GM12878 (cell line): ENCODE results near the gene FDX1. TPM values are rescaled to one million over a fixed set of nuclear protein-coding genes. Genes with fewer than 3 reads are reported as not detected.

Experiments used
- ATAC-seq: fragments of 200-7000 bp; cut with Tn5 transposase; 3 replicates; pipeline ENCODE4 v1.9.1; 2020; ENCODE audit warnings: mild to moderate bottlenecking, moderate library complexity
- BruUV-seq: library from RNA; stranded (reverse); fragments of 400-500 nt; replicated peaks from 2 replicates; lab custom pipeline; 2021; lab: Mats Ljungman, UMichigan
- CTCF ChIA-PET: fragments of 300-600 bp; sonication (Branson Sonifier 250); formaldehyde crosslinking; extraction: SDS; loops from one replicate; lab custom pipeline; 2021; ENCODE audit warnings: inconsistent platforms; lab: Yijun Ruan, JAX
- POLR2A ChIA-PET: fragments of 350-600 bp; formaldehyde crosslinking; extraction: SDS; loops from one replicate; lab custom pipeline; 2021; ENCODE audit warnings: inconsistent platforms; lab: Charles Lee
- RAD21 ChIA-PET: fragments of 300-600 bp; sonication (Branson Sonifier 250); formaldehyde crosslinking; loops from one replicate; lab custom pipeline; 2023; ENCODE audit warnings: antibody characterized with exemption; ENCODE audit not compliant: unreplicated experiment; lab: Charles Lee
- SMC1A ChIA-PET: fragments of 300-600 bp; sonication (Branson Sonifier 250); formaldehyde crosslinking; loops from one replicate; lab custom pipeline; 2023; ENCODE audit not compliant: unreplicated experiment, uncharacterized antibody; lab: Charles Lee
- DNase-seq: peaks from one replicate; pipeline ENCODE4 v3.0.0-alpha.2; 2011; ENCODE audit warnings: low read depth, low spot score
- FAIRE-seq: peaks from 3 replicates; lab custom pipeline; 2011; peaks lifted over from hg19 to GRCh38; lab: Jason Lieb, UNC
- H2AFZ ChIP-seq: 2 replicates; pipeline ENCODE4 v1.6.0; 2011; ENCODE audit warnings: low read depth, low read length, control low read depth; ENCODE audit not compliant: control insufficient read depth
- H3K27ac ChIP-seq: 2 replicates; pipeline ENCODE4 v1.5.1; 2011; ENCODE audit warnings: control low read depth; ENCODE audit not compliant: control insufficient read depth, insufficient read depth
- H3K27me3 ChIP-seq, 2 experiments: replicated peaks in 1 of 2; 2 replicates each; pipeline versions ENCODE4 v1.6.0 to v1.6.1; 2011; ENCODE audit warnings: low read length in 1 of 2; ENCODE audit not compliant: control insufficient read depth in 2 of 2, insufficient read depth in 2 of 2
- H3K36me3 ChIP-seq, 2 experiments: 2 replicates each; pipeline ENCODE4 v1.5.1; 2011; ENCODE audit warnings: low read length in 1 of 2; ENCODE audit not compliant: control insufficient read depth in 2 of 2, insufficient read depth in 2 of 2
- H3K4me1 ChIP-seq: 2 replicates; pipeline ENCODE4 v1.6.1; 2011; ENCODE audit warnings: mild to moderate bottlenecking, low read length, moderate library complexity, mixed read lengths; ENCODE audit not compliant: control insufficient read depth, insufficient read depth
- H3K4me2 ChIP-seq: 2 replicates; pipeline ENCODE4 v1.6.0; 2011; ENCODE audit warnings: control low read depth; ENCODE audit not compliant: control insufficient read depth, insufficient read depth
- H3K4me3 ChIP-seq: fragments of 200-600 bp; sonication (generic); 2 replicates; pipeline ENCODE4 v1.5.1; 2016
- H3K79me2 ChIP-seq: 2 replicates; pipeline ENCODE4 v1.6.0; 2011; ENCODE audit warnings: low read length; ENCODE audit not compliant: control insufficient read depth, insufficient read depth
- H3K9ac ChIP-seq: 2 replicates; pipeline ENCODE4 v1.8.0; 2011; ENCODE audit warnings: low read length, control low read depth, mixed read lengths; ENCODE audit not compliant: control insufficient read depth, insufficient read depth
- H3K9me3 ChIP-seq: replicated peaks from 3 replicates; pipeline ENCODE4 v1.5.1; 2011; ENCODE audit warnings: mild to moderate bottlenecking, low read length; ENCODE audit not compliant: control insufficient read depth, insufficient read depth
- H4K20me1 ChIP-seq: 2 replicates; pipeline ENCODE4 v1.6.0; 2011; ENCODE audit not compliant: control insufficient read depth, insufficient read depth
- BCL11A ChIP-seq: IDR thresholded peaks from 2 replicates; pipeline ENCODE4 v1.6.1; 2011; ENCODE audit warnings: low read depth, low read length
- BHLHE40 ChIP-seq, 2 experiments: fragments of 450-650 bp in 1 of 2; IDR thresholded peaks; 2 replicates each; pipeline ENCODE4 v1.6.1; 2011 to 2017; ENCODE audit warnings: low read depth in 2 of 2, borderline replicate concordance in 1 of 2, improper control_type of control experiment in 1 of 2, low read length in 1 of 2, mild to moderate bottlenecking in 1 of 2
- DPF2 ChIP-seq: fragments of 450-650 bp; IDR thresholded peaks from 2 replicates; pipeline ENCODE4 v1.6.1; 2017; ENCODE audit warnings: mild to moderate bottlenecking
- KDM1A ChIP-seq: fragments of 200-600 bp; sonication (generic); IDR thresholded peaks from 2 replicates; pipeline ENCODE4 v1.6.1; 2016; ENCODE audit warnings: borderline replicate concordance
- MEF2A ChIP-seq: IDR thresholded peaks from 2 replicates; pipeline ENCODE4 v1.6.1; 2011; ENCODE audit warnings: low read depth, mild to moderate bottlenecking, low read length, moderate library complexity; ENCODE audit not compliant: insufficient read depth
- MYB ChIP-seq: fragments of 150-350 bp; IDR thresholded peaks from 2 replicates; pipeline ENCODE4 v1.6.1; 2014; ENCODE audit warnings: mild to moderate bottlenecking, low read depth, low read length, borderline replicate concordance
- NR2C2 ChIP-seq: IDR thresholded peaks from 2 replicates; pipeline ENCODE4 v1.6.1; 2011; ENCODE audit warnings: borderline replicate concordance, low read depth; ENCODE audit not compliant: control insufficient read depth, insufficient read length
- PAX8 ChIP-seq: fragments of 450-650 bp; IDR thresholded peaks from 2 replicates; pipeline ENCODE4 v1.6.1; 2017; ENCODE audit warnings: mild to moderate bottlenecking, moderate library complexity
- RELA ChIP-seq: fragments of 450-650 bp; IDR thresholded peaks from 2 replicates; pipeline ENCODE4 v1.8.0; 2014; ENCODE audit warnings: borderline replicate concordance; ENCODE audit not compliant: partially characterized antibody
- TCF7 ChIP-seq: IDR thresholded peaks from 2 replicates; pipeline ENCODE4 v1.6.1; 2014; ENCODE audit warnings: antibody characterized with exemption, borderline replicate concordance
- ZNF217 ChIP-seq: fragments of 450-650 bp; IDR thresholded peaks from 2 replicates; pipeline ENCODE4 v1.6.1; 2017; ENCODE audit warnings: antibody characterized with exemption, mild to moderate bottlenecking
- WGBS: methylation state at CpG from one replicate; pipeline ENCODE4 v1.1.6; 2016; ENCODE audit warnings: low lambda C conversion rate; ENCODE audit not compliant: insufficient replicate concordance, insufficient coverage; ENCODE audit errors: missing lambda C conversion rate; 5-methylcytosine and 5-hydroxymethylcytosine counted together
- in situ Hi-C: fragments of 300-500 bp; cut with MboI; formaldehyde crosslinking; loops from 9 replicates; pipeline ENCODE4 v1.14.3; 2018; ENCODE audit warnings: mixed read lengths
- intact Hi-C: fragments of 100-400 bp; cut with micrococcal nuclease; formaldehyde crosslinking; loops from one replicate; pipeline ENCODE4 v1.14.2; 2022; ENCODE audit not compliant: unreplicated experiment
- polyA plus RNA-seq, 11 experiments: library from polyadenylated mRNA; depleted of rRNA in 4 of 11; unstranded in 6 of 11; stranded (reverse) in 5 of 11; fragments of >200 nt; fragmentation: Nextera tagmentation in 4 of 11; fragmentation: Illumina TruSeq in 1 of 11; extraction: Ambion mirVana in 4 of 11; extraction: Trizol in 1 of 11; gene quantifications; 1 replicate in 1 of 11; 2 replicates in 10 of 11; pipeline versions ENCODE4 v1.2.1 to v1.2.3, GENCODE V29; 2011 to 2016; ENCODE audit warnings: inconsistent platforms in 2 of 11, missing spikeins in 2 of 11, low read depth in 1 of 11
- total RNA-seq, 4 experiments: library from RNA; depleted of rRNA in 3 of 4; stranded (reverse); fragments of >200 nt in 3 of 4; fragmentation: Illumina TruSeq in 1 of 4; extraction: Trizol in 1 of 4; gene quantifications; 2 replicates each; pipeline versions ENCODE4 v1.2.1 to v1.2.3, GENCODE V29; 2013 to 2021
- TF ChIP-seq, protein P1 (sequence below), 3 experiments: IDR thresholded peaks in 2 of 3; conservative IDR thresholded peaks in 1 of 3; 2 replicates each; pipeline ENCODE4 v1.5.1; 2011; ENCODE audit warnings: low read depth in 3 of 3, low read length in 3 of 3, mild to moderate bottlenecking in 3 of 3, control low read depth in 2 of 3, moderate library complexity in 2 of 3, inconsistent platforms in 1 of 3, mixed read lengths in 1 of 3; ENCODE audit not compliant: control insufficient read depth in 2 of 3, insufficient read depth in 1 of 3; ENCODE audit errors: extremely low read depth in 1 of 3
- TF ChIP-seq, protein P2 (sequence below): fragments of 150-350 bp; IDR thresholded peaks from 2 replicates; pipeline ENCODE4 v1.6.1; 2016; ENCODE audit warnings: low read depth, low read length

FDX1 gene
- total and polyA plus RNA-seq, 10 of the 15 experiments (the other 5 are each of a cell fraction or from before 2014, with no cell fraction given): 3.9 to 20.3 (median 8.1) TPM

DNA sequence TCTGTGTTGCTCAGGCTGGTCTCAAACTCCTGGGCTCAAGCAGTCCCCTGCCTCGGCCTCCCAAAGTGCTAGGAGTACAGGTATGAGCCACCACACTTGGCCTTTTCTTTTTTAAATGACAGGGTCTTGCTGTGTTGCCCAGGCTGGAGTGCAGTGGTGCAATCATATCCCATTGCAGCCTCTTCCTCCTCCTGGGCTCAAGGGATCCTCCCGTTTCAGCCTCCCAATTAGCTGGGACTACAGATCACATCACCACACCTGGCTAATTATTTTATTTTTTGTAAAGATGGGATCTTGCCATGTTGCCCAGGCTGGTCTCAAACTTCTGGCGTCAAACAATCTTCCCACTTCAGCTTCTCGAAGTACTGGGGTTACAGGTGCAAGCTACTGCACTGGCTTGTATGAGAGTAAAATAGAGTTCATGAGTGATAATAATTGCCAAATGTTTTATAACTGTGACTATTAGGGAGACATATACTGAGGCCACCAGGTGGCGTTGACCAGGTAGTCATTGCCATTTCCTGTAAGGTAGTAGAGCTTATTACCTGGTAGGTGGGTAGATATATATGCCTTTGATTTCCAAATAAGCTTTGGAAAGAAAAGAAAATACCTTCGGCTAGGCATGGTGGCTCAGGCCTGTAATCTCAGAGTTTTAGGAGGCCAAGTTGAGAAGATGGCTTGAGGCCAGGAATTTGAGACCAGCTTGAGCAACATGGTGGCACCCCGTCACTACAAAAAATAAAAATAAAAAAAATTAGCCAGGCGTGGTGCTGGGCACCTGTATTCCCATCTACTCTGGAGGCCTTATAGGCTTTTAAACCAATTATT lies 5.4 kb downstream of the FDX1 start (continued):
- no peak for TF ChIP-seq MEF2A
- TF ChIP-seq, protein P1, sequence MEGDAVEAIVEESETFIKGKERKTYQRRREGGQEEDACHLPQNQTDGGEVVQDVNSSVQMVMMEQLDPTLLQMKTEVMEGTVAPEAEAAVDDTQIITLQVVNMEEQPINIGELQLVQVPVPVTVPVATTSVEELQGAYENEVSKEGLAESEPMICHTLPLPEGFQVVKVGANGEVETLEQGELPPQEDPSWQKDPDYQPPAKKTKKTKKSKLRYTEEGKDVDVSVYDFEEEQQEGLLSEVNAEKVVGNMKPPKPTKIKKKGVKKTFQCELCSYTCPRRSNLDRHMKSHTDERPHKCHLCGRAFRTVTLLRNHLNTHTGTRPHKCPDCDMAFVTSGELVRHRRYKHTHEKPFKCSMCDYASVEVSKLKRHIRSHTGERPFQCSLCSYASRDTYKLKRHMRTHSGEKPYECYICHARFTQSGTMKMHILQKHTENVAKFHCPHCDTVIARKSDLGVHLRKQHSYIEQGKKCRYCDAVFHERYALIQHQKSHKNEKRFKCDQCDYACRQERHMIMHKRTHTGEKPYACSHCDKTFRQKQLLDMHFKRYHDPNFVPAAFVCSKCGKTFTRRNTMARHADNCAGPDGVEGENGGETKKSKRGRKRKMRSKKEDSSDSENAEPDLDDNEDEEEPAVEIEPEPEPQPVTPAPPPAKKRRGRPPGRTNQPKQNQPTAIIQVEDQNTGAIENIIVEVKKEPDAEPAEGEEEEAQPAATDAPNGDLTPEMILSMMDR (IDR thresholded peaks at IDR 0.05 in 2 of 3, conservative IDR thresholded peaks at IDR 0.05 in 1 of 3; ENCODE audit: control insufficient read depth in 2 of 3, extremely low read depth in 1 of 3, insufficient read depth in 1 of 3, low read depth in 3 of 3, low read length in 3 of 3): peak; percentile 38 to 44 (median 43); a peak in 5 of 6 replicates
- TF ChIP-seq NR2C2: no peak

DNA sequence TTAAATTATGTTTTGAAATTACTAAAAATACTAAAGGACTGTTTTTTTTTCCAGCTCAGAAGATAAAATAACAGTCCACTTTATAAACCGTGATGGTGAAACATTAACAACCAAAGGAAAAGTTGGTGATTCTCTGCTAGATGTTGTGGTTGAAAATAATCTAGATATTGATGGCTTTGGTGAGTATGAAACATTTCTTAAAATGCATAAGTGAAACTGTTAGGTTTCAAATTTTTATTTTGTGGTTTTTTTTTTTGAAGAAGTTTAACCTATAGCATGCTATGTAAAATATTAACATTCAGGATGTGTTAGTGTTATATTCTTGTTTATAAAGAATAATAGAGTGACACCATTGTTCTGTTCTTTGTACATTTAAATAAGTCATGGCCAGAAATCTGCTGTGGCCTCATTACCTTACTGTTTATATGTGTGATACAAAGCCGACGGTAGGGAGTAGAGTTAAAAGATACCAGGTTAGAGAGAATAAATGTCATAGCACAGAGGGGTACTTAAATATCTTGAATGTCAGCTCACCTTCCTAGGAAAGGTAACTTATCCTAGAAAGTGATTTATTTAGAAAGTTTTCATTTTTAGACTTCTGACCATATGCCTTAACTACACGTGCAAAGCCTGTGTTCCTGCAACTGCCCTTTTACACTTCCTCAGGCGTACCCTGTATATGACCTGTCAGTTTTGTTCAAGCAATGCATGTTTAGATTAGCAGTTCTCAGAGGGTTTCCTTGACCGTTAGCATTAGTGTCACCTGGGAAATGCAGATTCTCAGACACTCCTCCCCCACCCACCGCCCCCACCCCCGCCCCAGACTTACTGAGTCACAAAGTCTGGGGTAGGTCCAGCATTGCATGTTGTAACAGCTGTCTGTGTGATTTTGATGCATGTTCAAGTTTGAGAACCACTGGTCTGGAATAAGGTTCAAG lies 6.3 kb downstream of the FDX1 start:
- 45% methylated on average over 8 of the region's 8 CpGs for WGBS
- ChIA-PET POLR2A (interaction anchor here (0.5 to 1.3 kb wide), 3 partner anchors 9 to 1001 kb away, joined by 3 read pairs; no protein-coding TSS in a partner anchor), CTCF (interaction anchor here (0.6 to 8.8 kb wide), 38 partner anchors 9 to 1010 kb away, joined by 3 to 178 read pairs (median 5); no protein-coding TSS in a partner anchor), SMC1A (interaction anchor here (0.6 to 7.2 kb wide), 19 partner anchors 9 to 1012 kb away, joined by 3 to 113 read pairs (median 4); no protein-coding TSS in a partner anchor), RAD21 (interaction anchor here (0.6 to 2.8 kb wide), 16 partner anchors 10 to 1010 kb away, joined by 3 to 38 read pairs (median 6); no protein-coding TSS in a partner anchor)
- Histone ChIP-seq H3K9ac (no peak overlapping the region), H2AFZ (no peak overlapping the region), H3K4me1 (peaks cover 15% of the 10 kb centered on the region), H4K20me1 (peaks cover 3% of the 10 kb centered on the region), H3K36me3 (no peaks in the 10 kb centered on the region; a peak in 1 of 4 replicates), H3K79me2 (peaks cover 25% of the 10 kb centered on the region), H3K27me3 (no peaks in the 10 kb centered on the region), H3K4me3 (no peak overlapping the region), H3K27ac (no peak overlapping the region), H3K9me3 (no peaks in the 10 kb centered on the region; the same call in 2 of the 3 replicates), H3K4me2 (0 out of 2 replicates have a peak overlapping the region, but pooled peaks have one; percentile 7)
- ATAC-seq (peak; percentile 67), FAIRE-seq (peak; percentile 56), DNase-seq (no peak)
- BruUV-seq: no TSS peak
- in situ Hi-C loops: no loop called here
- intact Hi-C loops: loop anchor here (10.0 kb wide), 3 partner anchors 141 to 989 kb away; partner anchors contain the start of genes RDX and ZC3H12C
- no peak for TF ChIP-seq DPF2
- TF ChIP-seq ZNF217: no peak
- TF ChIP-seq KDM1A: no peak
- no peak for TF ChIP-seq BCL11A
- TF ChIP-seq, protein P2, sequence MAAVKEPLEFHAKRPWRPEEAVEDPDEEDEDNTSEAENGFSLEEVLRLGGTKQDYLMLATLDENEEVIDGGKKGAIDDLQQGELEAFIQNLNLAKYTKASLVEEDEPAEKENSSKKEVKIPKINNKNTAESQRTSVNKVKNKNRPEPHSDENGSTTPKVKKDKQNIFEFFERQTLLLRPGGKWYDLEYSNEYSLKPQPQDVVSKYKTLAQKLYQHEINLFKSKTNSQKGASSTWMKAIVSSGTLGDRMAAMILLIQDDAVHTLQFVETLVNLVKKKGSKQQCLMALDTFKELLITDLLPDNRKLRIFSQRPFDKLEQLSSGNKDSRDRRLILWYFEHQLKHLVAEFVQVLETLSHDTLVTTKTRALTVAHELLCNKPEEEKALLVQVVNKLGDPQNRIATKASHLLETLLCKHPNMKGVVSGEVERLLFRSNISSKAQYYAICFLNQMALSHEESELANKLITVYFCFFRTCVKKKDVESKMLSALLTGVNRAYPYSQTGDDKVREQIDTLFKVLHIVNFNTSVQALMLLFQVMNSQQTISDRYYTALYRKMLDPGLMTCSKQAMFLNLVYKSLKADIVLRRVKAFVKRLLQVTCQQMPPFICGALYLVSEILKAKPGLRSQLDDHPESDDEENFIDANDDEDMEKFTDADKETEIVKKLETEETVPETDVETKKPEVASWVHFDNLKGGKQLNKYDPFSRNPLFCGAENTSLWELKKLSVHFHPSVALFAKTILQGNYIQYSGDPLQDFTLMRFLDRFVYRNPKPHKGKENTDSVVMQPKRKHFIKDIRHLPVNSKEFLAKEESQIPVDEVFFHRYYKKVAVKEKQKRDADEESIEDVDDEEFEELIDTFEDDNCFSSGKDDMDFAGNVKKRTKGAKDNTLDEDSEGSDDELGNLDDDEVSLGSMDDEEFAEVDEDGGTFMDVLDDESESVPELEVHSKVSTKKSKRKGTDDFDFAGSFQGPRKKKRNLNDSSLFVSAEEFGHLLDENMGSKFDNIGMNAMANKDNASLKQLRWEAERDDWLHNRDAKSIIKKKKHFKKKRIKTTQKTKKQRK: no peak
- TF ChIP-seq PAX8: no peak
- TF ChIP-seq RELA: no peak
- TF ChIP-seq BHLHE40 (IDR thresholded peaks at IDR 0.05; ENCODE audit: borderline replicate concordance in 1 of 2, low read depth in 2 of 2, low read length in 1 of 2): peak; percentile 60 to 73; a peak in 3 of 4 replicates
- no peak for TF ChIP-seq TCF7
- TF ChIP-seq MYB: no peak
